Measurements from ENCODE around the gene NALCN. TPM values are rescaled to one million over a fixed set of nuclear protein-coding genes. Genes with fewer than 3 reads are reported as not detected.
"Not testable (repeated sequence)": the region's sequence is repeated elsewhere in the genome, so short reads cannot be mapped to it uniquely, and the experiment has no call there.

NALCN gene
- polyA plus RNA-seq, 5 donors, result 0.34 to 0.95 (median 0.40) TPM

DNA sequence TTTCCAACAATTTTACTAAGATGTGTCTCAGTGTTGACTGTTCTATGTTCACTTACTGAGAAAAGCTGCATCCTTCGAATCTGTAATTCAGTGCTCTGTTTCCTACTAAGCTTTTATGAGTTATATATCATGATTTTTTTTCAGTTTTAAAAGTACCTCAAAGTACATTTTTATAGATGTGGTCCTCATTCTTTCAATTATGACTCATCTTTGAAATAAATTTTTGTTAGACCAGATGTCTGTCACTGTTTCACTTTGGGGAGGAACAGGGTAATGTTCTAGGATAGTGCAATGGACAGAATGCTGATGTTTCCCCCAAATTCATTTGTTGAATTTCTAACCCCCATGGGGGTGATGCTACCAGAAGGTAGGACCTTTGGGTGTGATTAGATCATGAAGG, 74.8 kb downstream of the NALCN start:
- DNase-seq, result no peak

DNA sequence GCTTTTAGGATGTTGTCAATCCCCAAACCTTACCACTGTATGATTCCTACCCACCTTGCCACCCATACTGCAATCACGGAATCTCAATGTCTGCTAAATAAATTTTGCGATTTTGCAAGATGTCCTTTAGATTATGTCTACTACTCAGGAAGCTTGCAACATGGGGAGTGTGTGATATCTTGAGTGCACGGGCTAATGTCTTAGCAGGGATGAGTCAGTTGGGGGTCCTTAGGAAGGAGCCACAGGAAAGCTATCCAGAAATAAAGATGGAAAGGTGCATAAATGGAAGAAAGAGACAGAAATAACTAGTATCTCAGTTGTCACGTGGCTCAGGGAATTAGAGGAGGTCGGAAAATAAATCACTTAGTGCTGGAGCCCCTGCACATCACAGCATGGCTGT, 77.1 kb downstream of the NALCN start:
- DNase-seq, result no peak

DNA sequence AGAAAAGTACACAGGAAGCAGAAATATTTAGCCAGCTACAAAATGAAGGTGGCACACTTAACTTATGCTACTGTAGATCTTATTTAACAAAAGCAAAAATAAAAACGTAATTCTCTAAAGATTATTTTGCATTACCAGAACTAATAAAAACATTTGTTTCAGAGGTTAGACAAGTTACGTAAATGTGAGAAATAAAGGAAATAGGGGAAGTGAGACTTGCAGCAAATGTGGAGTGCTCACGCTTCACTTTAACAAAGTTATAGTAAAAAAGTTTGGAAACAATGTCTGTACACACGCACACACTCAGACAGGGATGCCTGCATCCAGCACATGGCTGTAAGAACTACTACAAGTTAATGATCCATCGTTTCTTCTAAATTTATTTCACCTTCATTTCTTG, 83.7 kb downstream of the NALCN start:
- DNase-seq, result no peak

DNA sequence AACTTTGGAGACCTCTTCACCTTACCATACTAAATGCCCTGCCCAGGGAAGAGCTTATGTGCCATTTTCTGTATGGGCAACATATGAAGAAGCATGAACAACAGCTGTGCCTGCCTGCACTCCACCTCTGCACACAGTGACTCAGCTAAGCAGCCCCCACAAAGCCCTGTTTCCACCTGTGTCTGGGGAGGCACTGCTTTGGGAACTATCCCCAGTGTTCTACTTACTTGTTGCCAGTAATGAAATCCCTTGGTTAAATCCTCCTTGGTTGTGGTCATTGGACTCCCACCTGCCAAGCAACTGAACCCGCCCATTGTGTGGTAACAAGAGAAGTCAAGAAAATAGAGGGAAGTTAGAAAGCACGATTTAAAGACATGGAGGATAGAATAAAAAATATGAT, 84.6 kb downstream of the NALCN start:
- DNase-seq, result no peak

DNA sequence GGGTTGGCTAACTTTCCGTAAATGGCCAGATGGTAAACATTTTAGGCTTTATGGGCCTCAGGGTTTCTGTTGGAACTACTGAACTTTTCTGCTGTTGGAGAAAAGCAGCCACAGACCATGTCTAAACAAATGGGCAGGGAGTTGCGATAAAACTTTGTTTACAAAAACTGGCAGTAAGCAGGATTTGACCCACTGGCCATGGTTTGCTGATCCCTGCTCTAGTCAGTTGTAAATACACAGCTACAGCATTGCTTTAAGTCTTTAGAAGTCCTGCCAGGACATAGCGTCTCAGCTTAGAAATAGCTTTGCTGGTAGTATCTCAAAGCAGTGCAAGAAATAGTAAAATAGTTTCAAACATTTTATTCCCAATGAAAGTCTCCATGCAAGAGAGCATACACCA, 88.4 kb downstream of the NALCN start:
- DNase-seq, result peak in 1 of 2 donors; percentile 9

DNA sequence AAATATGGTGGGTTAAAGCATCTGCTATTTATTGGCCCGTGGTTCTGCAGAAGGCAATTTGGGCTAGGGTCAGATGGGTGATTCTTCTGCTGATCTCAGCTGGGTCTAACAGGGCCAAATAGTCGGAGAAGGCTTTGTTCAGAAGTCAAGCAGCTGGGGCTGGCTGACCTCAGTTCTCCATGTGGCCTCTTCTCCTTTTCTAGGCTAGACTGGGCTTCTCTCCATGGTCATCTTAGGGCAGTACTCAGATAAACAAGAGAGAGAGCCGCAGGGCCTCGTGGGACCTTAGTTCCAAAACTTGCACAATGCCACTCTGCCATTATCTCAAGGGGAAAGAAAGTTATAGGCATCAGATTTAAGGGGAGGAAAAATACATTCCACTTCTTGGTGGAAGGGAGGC, 89.6 kb downstream of the NALCN start:
- no peak for DNase-seq

DNA sequence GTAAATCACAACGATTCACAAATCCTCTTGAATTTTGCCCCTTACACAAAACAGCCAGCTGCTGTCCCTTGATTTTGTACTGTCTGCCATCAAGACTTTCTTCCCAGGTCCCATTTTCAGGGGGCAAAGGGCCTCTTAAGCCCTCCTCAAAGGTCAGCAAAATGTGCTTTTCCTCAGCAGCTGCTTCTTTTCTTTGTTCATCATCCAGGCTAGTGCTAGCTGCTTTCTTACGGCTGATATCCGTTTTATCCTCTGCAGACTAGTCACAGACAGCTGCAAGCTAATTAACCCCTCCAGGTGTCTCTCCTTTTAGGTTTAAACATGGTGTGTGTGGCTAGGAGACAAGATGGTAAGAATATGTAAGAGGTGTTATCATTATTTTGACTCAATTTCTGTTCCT, 90.9 kb downstream of the NALCN start:
- no peak for DNase-seq

DNA sequence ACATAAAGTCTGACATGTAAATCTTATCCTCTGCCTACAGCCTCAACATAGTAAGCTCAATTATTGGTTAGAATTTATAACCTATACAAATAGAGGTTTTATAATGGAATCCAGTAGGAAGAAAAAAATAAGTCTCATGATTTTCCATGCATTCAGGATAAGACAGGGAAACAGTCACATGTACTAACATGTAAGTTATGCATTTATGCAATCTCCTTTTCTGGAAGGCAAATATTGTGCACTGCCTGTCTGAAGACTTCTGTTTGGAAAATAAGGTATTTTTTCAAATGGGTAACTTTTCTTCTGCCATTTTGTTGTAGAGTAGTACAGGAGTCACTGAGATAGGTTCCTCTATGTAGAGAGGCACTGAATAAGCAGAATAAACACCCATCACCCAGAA, 92.7 kb downstream of the NALCN start:
- DNase-seq, result no peak

DNA sequence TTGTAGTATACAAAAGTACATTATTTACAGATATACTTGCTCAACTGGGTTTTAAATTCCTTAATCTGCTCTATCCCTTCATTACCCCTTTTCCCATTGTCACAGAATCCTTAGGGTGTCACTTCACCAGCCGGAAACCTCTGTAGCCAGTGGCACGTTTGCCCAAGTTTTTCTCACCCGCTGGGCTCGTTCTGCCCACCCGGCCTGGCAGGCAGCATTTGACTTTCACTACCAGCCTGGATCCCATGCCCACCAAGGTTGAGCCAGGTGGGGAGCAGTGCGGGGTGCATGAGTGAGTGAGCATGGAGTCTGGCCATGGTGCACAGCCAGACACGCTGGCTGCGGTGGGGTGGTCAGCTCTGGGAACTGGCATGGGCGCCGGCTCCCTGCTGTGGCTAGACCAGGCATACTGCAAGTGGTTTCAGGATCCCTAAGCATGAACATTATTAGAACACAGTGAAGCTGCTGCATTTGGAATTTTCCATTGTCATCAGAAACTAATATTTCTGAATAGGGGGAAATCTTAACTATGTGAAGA, 98.3 kb downstream of the NALCN start:
- DNase-seq, result no peak

DNA sequence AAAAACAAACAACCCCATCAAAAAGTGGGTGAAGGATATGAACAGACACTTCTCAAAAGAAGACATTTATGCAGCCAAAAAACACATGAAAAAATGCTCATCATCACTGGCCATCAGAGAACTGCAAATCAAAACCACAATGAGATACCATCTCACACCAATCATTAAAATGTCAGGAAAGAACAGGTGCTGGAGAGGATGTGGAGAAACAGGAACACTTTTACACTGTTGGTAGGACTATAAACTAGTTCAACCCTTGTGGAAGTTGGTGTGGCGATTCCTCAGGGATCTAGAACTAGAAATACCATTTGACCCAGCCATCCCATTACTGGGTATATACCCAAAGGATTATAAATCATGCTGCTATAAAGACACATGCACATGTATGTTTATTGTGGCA, 102.8 kb downstream of the NALCN start:
- not testable (repeated sequence) for DNase-seq

DNA sequence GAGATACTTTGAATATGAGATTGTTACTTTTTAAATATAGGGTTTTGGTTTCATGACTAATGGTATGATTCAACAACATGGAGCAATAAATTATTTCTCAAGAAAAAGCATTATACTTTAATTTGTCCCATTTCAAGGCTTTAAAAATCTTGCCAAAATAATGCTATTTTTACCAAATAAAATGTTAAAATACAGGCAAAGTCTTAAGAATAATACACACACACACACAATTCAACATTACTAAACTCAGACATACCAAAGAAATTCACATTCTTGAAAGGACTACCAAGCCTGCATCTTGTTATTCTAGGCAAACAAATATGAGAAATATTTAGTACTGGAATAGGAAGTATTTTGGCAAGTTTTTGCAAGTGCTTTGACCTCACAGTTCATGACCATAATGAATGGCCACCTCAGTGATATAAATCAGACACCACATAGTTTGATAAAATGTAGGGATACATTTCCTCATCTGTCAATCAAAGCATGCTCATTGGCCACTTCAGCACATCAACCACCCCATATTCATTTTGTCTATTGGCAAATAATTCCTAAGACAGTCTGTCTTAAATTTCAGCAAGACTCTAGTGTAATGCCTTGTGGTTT, 107.2 kb downstream of the NALCN start:
- no peak for DNase-seq

DNA sequence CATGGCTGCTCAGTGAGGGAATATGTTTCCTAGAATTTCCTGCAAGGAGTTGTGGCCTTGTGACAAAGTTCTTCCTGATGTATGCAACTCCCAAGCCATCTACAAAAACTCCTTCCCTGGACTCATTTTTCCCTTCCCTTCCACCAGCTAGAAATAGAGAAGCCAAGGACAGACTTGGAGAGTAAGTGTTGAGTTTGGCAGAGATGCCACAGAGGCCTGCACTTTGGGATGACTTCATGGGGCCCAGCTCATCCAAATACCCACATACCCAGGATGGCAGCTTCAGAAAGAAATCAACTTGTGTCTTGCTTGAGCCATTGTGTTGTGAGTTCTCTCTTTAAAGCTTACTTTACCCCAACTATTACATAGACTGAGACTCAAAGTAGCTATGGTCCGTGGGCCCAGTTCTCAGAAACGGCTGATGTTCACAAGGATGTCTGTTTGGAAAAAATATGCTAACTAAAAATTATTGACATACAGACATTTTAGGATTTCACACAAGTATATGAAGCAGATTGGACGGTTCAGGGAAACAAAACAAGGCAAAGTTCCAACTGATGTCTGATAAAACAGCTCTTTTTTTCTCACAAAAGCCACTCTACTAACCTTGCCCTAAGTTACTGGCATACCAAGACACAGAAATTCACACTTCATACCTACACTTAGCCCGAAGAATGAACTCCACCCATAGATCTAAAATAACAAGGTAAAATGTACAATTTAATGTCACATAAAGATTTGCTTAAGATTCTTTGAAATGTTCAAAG, 107.9 kb downstream of the NALCN start:
- DNase-seq, result no peak

DNA sequence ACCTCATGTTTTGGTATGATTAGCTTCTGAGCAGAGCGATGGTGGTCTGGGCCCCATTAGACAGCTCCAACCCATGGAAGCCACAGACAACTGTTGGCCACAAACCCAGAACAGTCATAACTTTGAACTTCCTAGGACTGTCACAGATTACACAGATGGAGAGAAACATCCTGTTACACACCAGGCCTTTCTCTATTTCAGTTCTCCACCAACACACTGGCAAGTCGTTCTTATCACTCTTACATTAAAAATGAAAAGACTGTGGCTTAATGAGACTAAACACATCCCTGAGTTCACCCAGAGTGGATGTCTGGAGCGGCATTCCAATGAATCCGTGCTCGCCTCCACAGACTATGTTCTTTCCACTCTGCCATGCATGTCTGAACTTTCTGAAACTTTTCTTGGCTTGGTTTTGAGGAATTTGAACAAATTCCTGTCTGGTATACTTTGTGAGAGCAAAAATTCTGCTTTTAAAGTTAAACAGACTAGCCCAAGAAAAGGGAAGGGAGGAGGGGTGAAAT, 109.1 kb downstream of the NALCN start:
- DNase-seq, result no peak

DNA sequence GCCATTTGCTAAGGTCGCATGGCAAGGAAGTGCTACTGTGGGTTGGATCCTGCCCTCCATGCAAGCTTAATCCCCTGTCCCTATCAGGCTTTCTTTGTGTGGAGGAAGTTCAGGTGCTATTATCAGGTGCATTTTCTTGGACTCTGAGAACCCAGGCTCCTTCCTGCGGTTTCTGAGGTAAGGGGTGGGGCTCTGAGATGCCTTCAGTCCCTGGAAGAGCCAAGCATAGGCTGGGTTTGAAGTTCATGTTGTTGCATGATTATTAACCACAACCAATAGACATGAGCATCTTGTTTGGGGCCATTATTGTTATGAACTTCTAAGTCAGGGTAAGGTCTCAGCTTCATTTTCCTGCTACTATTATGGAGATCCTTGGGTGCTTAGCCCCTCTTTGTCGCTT, 109.5 kb downstream of the NALCN start:
- DNase-seq, result no peak

DNA sequence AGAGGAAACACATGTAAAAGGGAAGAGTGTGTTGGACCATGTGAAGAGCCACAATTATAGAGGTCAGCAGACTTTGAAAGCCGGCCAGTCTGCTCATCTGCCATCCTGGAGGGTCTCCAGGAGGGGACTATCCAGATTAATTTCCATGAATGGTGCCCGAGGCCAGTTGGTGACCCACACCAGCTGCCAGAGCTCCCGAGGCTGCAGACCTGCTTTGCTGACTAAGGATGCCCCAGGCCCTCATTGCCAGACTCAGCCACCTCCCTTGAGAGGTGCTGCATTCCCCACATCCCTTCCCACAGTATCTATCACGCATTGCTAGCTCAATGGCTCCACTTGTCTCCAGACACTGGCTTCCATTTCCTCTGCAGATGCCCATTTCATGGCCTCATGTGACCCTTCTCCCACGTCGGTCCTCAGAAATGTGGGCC, 110.3 kb downstream of the NALCN start:
- no peak for DNase-seq

DNA sequence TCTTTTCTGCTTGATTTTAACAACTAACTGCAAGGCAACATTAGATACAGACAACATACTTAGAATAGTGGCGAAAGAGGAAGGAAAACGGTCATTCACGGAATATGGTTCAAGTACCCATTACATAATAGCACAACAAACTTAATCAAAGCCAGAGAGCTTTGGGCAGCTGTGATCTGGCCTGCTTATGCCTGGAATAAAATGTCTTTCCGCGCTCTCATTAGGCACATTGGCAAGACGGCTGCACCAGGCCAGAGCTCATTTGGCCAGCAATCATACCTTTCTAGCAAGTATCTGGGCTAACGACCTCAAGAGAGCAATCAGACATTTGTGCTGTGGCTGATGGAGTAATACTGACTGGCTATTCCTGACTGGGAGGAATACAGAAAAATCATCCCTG, 112.8 kb downstream of the NALCN start:
- DNase-seq, result no peak

DNA sequence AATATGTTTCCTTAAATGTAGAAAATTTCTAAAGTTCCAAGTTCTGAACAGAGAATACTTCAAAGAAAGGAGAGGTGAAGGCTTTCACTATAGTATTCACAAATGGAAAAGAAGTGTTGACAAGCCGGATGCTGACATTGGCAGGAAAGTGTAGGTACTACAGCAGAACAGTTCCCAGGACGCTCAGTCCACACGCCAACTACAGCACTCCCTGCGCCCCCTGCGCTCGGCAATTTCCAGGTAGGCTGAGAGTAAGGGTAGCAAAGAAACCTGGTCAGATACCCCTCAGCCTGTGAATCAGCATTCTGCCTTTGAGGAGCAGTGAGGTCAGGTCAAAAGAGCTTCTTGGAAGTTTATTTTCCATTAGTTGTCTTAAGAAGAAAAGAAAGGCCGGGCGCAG, 115.3 kb downstream of the NALCN start:
- no peak for DNase-seq

DNA sequence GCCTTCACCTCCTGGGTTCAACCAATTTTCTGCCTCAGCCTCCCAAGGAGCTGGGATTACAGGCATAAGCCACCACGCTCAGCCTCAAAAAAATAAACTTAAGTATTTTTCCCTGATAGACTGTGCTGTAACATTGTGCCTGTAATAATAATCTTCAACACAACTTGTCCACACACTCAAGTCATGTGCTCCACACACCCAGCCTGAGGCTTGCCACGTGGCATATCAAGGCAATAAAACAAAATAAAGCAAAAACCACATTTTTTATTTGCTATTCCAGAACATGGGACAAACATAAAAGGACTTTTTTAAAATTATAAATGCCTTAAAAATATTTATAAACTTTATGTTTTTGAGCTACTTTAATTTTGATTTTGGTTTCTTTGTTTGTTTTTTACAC, 115.8 kb downstream of the NALCN start:
- no peak for DNase-seq

DNA sequence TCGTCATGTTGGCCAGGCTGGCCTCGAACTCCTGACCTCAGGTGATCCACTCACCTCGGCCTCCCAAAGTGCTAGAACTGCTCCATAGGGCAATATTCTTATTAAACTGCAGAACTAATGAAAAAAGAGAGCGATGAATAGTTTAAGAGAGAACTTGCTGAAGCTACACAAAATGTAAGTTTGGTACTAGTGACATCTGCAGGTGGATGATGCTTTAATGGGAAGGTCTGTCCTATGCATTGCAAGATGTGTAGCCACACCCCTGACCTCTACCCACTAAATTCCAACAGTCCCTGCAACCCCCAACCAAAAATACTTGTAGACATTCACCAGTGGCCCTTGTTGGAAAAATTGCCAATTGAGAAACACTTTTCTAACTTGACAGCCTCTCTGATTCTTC, 117.8 kb downstream of the NALCN start:
- no peak for DNase-seq

DNA sequence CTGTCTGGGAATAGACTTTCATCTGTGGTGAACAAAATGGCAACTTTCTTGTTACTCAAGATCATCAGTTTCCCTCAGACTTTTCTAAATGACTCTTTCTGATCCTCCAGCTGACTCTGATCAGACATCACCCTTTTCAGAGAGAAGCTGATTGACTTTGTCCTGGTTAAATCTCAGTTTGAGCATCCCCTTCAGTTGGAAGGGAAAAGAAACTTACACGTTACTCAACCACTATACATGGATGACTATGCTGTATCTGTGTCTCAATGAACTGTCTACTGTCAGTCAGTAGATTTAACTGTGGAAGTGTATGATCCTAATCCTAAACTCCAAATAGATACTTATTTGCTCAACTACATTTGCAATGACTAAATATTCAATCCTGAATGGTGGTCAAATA, 118.5 kb downstream of the NALCN start:
- no peak for DNase-seq

DNA sequence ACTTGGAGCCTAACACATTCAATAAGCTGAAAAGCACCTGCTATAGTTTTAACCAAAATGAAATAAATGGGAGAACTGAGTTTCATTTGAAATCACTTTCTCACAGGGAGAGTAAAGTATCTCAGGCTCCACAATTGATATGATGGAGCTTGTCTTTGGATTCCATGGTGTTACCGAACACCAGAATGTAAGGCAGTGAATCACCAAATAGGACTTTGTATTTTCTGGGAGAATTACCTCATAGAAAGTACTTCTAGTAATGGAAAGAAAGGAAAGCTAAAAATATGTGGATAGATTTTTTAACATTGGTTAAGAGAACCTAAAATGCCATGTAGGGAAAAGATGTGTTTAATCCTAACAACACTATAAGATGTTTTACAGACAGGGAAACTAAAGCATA, 123.6 kb downstream of the NALCN start:
- DNase-seq, result no peak

DNA sequence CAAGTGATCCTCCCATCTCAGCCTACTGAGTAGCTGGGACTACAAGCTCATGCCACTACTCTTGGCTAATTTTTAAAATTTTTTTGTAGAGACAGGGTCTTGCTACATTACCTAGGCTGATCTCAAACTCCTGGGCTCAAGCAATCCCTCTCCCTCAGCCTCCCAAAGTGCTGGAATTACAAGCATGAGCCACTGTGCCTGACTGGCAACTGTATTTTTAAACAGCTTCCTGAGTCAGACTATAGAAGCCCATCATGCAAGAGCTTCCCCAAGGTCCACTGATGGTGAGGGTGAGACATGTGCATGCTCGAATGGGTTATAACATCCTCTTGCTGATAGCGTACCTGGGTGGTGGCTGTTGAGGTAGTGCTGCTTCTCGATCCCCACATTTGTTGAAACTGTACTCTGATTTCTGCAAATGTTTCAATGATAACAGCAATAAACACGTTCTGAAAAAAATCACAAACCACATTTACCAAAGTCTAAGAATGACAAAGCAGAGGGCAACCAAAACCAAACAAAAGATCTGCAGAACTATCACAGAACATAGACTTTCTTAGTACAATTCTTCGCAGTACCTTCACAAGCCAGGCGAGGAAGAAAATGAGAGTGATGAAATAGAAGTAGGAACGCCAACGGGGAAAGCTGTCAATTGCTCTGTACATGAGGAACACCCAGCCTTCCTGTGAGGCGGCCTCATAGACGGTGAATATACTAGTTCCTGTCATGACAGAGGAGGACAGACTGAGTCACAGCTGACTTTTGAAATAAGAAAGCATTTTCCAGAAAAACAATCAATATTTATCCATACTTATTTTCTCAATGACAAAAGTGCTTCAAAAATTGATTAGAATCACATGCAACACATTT, 124.4 kb downstream of the NALCN start:
- no peak for DNase-seq
